GM12874 (cell line): Measurements from ENCODE around the gene MARCHF2.

Experiments used
- CTCF ChIP-seq: IDR thresholded peaks from 2 replicates; pipeline ENCODE4 v1.5.1; 2011; ENCODE audit warnings: low read depth, mild to moderate bottlenecking, control low read depth, low read length, moderate library complexity; ENCODE audit not compliant: insufficient read depth

MARCHF2 gene

GRCh38 chr19:8454218-8454617 lies 41.1 kb downstream of the MARCHF2 start:
- TF ChIP-seq CTCF = no peak

GRCh38 chr19:8455018-8455417 lies 41.9 kb downstream of the MARCHF2 start:
- no peak for TF ChIP-seq CTCF

- TF ChIP-seq CTCF = no peak
Measured at GRCh38 chr19:8456064-8456463, 43.0 kb downstream of the MARCHF2 start.

- TF ChIP-seq CTCF = no peak
Measured at GRCh38 chr19:8457209-8457608, 44.1 kb downstream of the MARCHF2 start.

GRCh38 chr19:8457827-8458226 lies 44.7 kb downstream of the MARCHF2 start:
- TF ChIP-seq CTCF = no peak

- TF ChIP-seq CTCF = no peak
Measured at GRCh38 chr19:8458380-8458779, 45.3 kb downstream of the MARCHF2 start.

- TF ChIP-seq CTCF = no peak
Measured at GRCh38 chr19:8459095-8459494, 46.0 kb downstream of the MARCHF2 start.
